ENCODE results near the gene LIMS3.
"Not testable (repeated sequence)": the region's sequence is repeated elsewhere in the genome, so short reads cannot be mapped to it uniquely, and the experiment has no call there.

LIMS3 gene

DNA sequence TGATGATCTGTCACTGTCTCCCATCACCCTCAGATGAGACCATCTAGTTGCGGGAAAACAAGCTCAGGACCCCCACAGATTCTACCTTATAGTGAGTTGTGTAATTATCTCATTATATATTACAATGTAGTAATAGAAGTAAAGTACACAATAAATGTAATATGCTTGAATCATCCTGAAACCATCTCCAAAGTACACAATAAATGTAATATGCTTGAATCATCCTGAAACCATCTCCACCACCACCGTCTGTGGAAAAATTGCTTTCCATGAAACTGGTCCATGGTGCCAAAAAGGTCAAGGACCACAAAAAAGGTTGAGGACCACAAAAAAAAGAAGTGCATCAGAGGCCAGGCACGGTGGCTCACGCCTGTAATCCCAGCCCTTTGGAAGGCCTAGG, 29.3 kb downstream of the LIMS3 start:
- DNase-seq = not testable (repeated sequence)

DNA sequence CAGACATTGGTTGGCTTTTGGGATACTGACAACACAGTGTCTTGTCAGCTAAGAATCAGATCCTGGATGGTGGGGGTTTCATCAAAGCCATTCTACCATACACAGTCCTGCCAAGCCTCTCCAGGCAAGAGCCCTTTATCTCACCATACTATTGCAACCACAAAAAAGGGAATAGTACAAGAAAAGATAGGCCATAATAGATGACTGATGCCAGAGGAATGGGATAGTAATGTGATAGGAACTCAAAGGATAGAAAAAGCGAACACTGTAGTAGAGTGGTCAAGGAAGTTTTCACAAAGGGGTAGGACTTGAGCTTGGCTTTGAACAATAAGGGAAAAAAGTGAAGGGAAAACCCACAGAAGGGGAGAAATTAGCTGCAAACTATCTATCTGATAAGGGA, 30.7 kb downstream of the LIMS3 start:
- DNase-seq = not testable (repeated sequence)

DNA sequence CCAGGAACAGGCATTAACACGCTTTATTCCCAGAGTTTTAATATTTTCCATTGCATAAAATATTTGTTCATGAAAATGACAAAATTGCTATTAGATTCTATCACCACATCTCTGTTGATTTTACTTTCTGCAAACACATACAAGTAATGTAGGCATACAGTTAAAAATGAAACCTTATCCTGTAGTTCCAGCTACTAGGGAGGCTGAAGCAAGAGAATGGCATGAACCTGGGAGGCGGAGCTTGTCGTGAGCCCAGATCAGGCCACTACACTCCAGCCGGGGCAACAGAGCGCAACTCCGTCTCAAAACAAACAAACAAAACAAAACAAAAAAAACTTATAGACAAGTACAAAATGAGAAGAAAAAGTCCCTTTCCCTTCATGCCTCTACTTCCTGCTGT, 38.0 kb downstream of the LIMS3 start:
- not testable (repeated sequence) for DNase-seq

DNA sequence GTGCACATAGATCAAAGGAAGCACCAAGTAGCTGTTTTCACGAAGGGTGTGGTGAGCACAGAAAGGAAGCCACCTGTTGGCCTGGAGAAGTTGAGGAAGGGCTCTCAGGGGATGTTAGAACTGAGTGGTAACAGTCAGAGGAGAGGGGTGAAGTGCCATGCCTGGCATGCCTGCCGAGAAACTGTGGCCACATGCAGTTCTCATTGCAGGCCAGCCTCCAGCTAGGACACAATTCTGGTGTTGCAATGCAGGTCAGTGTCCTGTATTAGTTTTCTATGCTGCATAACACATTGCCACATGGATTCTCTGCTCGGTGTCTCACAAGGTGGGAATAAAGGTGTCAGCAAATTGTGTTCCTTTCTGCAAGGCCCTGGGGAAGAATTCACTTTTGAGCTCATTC, 46.9 kb downstream of the LIMS3 start:
- DNase-seq = not testable (repeated sequence)

DNA sequence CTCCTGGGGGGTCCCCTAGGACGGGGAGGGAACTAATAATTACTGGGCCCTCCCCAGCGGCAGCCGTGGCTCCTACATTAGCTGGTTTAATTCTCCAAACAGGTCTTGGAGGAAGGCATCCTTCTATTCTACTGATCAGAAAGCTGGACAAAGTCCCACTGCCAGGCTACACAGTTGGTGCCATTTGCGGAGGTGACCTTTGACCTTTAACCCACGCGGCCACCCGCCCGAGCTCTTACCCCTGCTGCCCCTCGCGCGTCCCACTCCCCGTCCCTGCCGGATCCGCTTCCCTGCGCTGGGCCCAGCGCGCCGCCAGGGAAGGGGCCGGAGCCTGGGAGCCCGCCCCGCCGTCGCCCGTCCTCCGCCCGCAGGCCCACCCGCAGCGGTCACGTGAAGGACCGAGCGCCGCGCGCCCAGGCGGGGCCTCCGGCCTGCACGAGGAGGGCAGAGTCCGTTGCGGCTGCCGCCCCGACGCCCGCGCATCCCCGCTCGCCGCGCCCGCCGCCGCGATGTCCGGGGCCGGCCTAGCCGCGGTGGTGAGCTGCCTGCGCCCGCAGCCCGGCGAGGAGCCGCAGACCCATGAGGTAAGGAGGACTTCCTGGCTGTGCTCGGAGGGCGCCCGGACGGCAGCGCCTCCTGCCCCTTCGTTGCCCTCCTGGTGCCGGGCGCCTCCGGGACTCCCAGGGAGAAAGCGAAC, 48.9 kb downstream of the LIMS3 start:
- DNase-seq = not testable (repeated sequence)

DNA sequence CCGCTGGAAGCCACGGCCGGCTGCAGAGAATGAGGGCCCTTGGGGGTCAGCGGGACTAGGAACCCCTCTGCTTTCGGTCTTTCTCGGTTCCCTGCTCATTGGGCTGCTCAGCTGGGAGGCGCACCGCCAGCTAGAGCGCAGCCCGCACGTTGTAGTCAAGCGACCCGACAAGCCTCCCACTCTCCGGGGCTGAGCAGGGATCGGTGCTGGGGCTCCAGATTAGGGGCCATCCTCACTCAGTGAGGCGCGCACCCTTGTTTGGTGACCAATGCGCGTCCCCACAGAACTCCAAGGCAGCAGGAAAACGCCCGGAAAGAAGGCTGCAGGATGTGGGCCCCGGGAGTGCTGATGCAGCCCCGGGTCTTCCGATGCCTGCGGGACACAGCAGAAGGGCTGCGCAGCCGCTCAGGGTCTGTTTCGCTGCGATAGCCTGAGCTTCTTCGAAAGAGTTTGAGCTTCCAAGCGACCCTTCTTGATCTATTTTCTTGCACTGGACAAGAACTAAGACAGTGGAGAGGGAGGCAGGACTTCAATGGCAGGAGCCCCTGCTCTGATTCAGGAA, 49.6 kb downstream of the LIMS3 start:
- DNase-seq = not testable (repeated sequence)

DNA sequence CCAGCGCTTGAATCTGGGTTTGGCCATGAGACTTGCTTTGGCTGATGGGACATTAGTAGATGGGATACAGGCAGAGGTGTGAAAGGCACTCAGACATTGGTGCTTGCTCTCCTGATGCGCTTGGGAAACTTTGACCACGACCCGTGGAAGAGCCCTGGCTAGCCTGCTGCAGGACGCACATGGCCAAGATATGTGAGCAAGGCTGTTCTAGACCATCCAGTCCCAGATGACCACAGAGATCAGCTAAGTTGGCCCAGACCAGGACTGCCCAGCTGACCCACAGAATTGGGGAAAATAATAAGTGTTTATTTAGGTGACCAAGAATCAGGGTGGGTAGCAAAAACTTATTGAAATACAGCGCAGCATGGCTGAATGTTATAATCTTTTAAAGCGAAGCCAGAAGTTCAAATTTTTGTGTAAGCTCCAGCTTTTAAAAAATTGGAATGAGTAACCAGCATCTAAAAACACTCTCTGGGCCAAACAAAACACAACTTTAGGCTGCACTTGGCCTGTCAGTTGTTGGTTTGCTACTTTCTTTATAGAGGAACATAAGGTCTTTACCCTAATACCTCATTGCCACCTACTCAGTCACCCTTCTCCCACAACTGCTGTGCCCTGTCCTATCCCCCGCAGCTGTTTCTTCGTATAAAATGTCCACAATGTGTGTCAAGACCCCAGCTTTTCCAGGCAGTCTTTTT, 51.8 kb downstream of the LIMS3 start:
- DNase-seq = not testable (repeated sequence)

DNA sequence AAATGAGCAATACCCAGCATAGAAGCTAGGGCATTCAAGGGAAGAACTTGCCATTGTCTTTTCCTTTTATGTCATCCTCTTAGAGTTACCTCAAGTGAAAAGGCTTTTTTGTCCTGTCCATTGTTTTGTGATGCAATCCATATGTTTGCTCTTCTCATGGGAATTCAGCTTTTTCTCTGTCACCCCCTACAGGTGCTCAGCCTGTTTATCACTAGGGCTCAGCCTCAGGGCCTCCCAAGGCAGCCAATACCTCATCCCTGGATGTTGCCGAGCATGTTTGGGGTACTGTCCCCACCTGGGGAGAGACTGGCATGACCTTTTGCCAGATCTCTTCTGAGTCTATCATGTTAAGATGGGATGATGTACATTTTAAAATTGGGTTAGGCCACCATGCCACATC, 65.5 kb downstream of the LIMS3 start:
- DNase-seq = not testable (repeated sequence)

DNA sequence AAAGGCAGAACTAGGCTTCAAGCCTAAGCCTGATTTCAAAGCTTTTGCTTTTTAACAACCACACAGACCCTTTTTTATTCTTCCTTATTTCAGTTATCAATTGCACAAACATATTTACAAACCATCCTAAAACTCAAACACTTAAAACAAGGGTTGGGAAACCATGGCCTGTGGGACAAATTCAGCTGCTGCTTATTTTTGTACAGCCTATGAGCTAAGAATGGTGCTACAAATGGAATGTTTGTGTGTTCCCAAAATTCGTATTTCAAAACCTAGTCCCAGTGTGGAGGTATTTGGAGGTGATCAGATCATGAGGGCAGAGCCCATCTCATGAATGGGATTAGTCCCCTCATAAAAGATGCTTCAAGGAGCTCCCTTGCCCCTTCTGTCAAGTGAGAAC, 67.0 kb downstream of the LIMS3 start:
- DNase-seq = not testable (repeated sequence)

DNA sequence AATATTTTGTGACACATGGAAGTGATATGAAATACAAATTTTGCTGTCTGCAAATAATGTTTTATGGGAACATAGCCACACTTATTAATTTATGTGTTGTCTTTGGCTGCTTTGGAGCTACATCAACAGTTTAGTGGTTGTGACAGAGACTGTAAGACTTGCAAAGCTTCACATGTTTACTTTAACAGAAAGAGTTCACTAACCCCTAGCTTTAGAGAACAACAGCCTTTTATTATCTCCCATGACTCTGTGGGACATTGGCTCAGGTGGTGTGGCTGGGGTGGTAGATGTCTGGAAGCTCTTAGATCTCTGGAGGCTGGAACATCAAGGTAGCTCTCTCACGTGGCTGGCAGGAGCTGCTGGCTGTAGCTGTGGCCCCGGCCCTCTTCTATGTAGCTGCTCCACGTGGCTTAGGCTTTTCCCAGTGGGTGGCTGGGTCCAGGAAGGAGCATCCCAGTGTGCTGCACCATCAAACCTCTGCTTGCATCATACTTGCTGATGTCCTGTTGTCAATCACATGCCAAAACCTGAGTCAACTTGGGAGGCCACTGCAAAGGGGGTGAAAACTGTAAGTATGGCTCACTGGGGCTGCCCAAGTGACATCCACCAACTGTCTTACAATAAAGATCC, 67.7 kb downstream of the LIMS3 start:
- not testable (repeated sequence) for DNase-seq

DNA sequence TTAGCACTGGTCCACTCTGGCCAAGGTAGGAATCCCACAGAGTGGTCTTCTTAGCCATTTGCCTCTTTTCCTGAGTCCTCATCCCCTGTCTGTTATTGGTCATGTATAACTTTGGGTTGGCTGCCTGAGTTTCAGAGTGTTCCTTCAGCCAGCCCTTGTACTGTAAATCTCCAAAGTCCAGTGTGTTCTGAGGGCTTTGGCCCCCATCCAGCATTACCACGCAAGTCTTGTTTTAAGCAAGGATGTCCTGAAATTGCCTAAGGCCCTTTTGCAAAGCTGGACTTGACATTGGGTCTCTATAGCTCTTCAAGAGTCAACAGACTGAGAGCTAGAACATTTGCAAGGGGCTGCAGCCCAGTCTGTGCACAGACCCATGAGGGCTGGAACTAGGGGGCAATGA, 68.4 kb downstream of the LIMS3 start:
- not testable (repeated sequence) for DNase-seq

DNA sequence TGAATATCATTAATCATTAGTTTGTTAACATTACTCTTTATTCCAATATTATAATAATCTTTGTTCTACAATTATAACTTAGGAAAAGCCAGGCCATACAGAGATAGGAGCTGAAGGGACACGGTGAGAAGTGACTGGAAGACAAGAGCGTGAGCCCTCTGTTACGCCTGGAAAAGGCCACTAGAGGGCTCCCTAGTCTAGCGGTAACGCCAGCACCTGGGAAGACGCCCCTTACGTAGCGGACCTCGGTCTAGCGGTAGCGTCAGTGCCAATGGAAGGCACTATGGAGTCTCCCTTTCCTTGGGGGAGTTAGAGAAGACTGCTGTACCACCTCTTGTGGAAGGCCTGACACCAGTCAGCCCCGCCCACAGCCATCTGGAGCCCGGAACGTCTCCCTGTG, 71.4 kb downstream of the LIMS3 start:
- DNase-seq = not testable (repeated sequence)

DNA sequence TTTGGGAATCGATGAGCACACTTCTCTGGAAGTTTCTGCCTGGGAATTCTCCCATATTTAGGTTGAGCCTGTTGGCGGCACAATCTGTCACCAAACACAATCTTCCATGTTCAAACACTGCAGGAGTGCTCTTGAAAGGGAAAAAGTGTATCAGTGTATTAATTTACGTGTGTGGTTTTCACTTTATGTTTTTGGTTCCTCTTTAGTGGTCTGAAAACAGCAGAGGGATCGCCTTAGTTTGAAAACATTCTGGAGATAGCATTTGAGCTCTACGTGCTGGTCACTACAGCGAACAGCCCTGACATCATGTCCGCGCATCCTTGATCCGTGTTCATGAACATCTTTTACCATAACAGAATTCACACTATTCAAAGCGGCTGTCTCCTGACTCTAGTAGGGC, 73.2 kb downstream of the LIMS3 start:
- not testable (repeated sequence) for DNase-seq

Measured in midbrain (tissue), 1 donor.